LNCaP clone FGC (cell line): Measurements from ENCODE around the gene PLXNA4.

Experiments used
- DNase-seq: peaks from one replicate; pipeline ENCODE4 v3.0.0-alpha.2; 2011; ENCODE audit warnings: low read depth
- H3K4me3 ChIP-seq: 2 replicates; pipeline ENCODE4 v1.5.1; 2011; ENCODE audit warnings: mild to moderate bottlenecking, low read depth, low read length, control low read depth
- CTCF ChIP-seq: IDR thresholded peaks from 2 replicates; pipeline ENCODE4 v1.5.1; 2012; ENCODE audit warnings: mild to moderate bottlenecking; ENCODE audit not compliant: control insufficient read depth, insufficient read depth; ENCODE audit errors: extremely low read depth

Gene PLXNA4

GRCh38 chr7:132368246-132368900, 207.9 kb downstream of the PLXNA4 start:
- H3K4me3 ChIP-seq, result no peak overlapping the region
- TF ChIP-seq CTCF, result no peak
- DNase-seq, result no peak

- no peak overlapping the region for H3K4me3 ChIP-seq
- no peak for TF ChIP-seq CTCF
- DNase-seq, result no peak
These were observed 208.5 kb downstream of the PLXNA4 start for GRCh38 chr7:132367795-132368194.

GRCh38 chr7:132367004-132367403, 209.3 kb downstream of the PLXNA4 start:
- DNase-seq, result no peak
- no peak for TF ChIP-seq CTCF
- H3K4me3 ChIP-seq, result no peak overlapping the region

GRCh38 chr7:132364226-132364625, 212.0 kb downstream of the PLXNA4 start:
- TF ChIP-seq CTCF, result no peak
- DNase-seq, result no peak
- no peak overlapping the region for H3K4me3 ChIP-seq

GRCh38 chr7:132362059-132362458, 214.2 kb downstream of the PLXNA4 start:
- TF ChIP-seq CTCF, result no peak

GRCh38 chr7:132361146-132361545, 215.1 kb downstream of the PLXNA4 start:
- no peak overlapping the region for H3K4me3 ChIP-seq
- TF ChIP-seq CTCF, result no peak
- no peak for DNase-seq

More at GRCh38 chr7:132362059-132362458, 214.2 kb downstream of the PLXNA4 start:
- H3K4me3 ChIP-seq, result no peak overlapping the region
- DNase-seq, result no peak

GRCh38 chr7:132359743-132360142, 216.5 kb downstream of the PLXNA4 start:
- no peak for DNase-seq
- H3K4me3 ChIP-seq, result no peak overlapping the region
- TF ChIP-seq CTCF, result no peak
